Activated naive CD4-positive, alpha-beta T cell treated with Interleukin-2 at 50 U/mL for 16 hours (primary cell): ENCODE measurements around the gene RING1.
A peak's percentile ranks its signal among the peaks of the same experiment; 100 is the strongest.

Experiments
- DNase-seq: peaks from one replicate; pipeline ENCODE4 v3.0.0-alpha.2; 2020

RING1 gene

DNA sequence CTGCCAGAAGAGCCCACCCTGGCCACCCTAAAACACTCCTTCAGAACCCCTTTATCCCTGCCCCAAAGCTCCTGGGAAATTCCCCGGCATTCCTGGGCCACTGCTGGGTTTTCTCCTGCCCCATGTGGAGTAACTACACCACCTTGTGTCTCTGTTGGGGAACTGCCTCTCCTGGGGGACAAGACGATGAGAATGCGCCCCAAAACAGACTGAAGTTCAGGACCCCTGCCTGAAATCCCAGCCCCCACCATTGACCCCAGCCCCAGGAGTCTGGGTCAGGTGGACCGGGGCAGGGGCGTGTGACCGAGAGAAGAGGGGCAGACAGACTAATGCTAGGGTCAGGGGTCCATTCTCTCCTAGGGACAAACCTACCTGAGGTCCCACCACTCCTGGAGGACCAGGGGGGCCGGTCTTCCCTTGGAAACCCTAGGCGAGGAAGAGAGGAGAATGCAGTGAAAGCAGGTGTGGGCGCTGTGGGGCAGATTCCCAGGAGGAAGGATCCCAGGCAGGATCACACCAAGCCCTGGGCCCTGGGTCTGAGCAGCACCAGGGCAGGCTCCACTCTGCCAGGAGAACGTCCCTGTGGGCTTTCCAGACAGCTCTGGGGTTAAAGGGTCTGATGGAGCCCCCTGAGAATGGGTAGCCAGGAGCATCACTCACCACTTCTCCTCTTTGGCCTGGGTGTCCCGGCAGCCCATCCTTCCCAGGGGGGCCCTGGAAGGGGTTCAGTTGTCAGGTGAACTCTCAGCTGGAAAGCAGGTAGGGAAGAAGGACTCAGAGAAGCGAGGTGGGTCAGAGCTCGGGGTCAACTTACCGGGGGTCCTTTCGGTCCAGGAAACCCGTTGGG, 35.4 kb upstream of the RING1 start:
- DNase-seq = no peak

DNA sequence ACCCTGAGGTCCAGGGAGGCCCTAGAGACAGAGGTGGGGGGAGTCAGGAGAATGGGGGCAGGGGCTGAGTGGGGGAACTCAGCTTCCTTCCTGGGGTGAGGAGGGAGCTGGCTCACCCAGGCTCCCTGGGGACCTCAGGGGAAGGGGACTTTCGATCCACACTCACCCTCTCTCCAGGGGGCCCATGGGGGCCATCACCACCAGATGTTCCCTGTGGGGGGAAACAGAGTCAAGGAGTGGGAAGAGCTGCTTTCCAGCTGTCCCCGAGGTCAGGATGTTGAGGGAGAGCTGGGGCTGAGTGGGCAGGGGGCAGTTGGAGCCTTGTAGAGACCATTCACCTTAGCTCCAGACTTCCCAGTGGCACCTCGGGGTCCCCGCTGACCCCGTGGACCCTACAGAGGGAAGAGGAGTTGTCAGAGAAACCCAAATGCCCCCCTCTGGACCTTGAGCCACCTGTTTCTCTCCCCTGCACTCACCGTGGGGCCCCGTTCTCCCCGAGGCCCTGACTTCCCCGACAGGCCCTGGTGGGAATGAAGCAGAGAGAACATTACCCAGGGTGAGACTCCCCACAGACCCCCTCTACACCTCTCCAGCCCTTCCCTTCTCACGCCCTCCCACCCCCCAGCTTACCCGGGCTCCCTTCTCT, 34.6 kb upstream of the RING1 start:
- DNase-seq = no peak

DNA sequence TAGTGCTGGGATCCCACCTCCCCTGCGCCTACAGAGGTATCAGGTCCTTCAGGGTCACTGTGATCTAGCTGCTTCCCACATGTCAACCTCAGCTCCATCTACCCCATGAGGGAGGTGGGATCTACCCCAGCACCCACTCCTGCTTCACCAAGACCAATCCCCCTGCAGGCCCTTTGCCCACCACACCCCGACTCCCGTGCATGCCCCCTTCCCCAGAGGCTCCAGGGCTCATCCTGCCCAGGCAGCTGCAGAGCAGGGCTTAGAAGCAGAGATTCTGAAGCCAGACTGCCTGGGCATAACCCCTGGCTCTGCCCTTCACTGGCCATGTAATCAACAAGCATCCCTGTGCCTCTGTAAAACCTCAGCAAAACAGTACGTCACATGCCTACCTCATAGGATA, 33.5 kb upstream of the RING1 start:
- DNase-seq = no peak

DNA sequence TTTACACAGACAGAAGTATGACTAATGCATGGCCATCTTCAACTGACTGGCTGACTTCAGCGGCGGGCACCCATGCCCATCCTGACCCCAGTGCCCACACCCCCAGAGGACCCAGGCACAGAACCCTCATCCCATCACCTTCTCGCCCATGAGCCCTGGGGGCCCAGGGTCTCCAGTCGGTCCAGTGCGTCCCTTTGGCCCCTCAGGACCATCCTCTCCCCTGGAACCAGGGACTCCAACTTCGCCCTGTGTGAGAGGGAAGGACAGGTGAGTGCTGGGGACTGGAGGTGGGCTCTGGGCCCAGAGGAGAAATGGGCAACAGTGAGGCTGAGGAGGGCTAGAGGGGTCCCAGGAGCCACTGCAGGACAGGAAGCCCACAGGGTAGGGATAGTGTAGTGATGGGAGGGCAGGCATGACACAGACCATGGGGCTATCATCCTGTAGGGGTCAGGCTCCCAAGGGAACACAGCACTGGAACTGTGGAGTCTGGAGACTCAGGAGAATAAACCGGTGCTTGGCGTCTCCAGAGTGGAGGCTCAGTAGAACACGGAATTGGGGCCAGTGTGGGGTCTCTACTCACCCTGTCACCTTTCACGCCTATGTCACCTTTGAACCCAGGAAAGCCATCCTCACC, 32.7 kb upstream of the RING1 start:
- DNase-seq = no peak

DNA sequence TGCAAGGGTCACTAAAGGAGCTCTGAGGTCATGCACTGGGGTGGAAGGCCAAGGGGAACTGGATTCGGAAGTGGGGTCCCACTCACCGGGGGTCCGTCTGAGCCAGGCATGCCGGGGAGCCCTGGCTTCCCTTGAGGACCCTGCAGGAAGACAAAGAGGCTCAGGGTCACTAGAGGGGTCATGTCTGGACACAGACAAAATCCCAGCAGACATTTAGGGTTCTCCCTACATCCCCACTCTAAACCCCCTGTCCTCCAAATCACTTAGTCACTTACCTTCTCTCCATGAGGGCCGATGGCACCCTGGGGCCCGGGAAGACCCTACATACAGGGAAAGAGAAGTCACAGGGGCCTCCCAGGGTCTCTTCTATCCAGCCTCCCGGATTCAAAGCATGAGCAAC, 31.4 kb upstream of the RING1 start:
- DNase-seq = no peak

DNA sequence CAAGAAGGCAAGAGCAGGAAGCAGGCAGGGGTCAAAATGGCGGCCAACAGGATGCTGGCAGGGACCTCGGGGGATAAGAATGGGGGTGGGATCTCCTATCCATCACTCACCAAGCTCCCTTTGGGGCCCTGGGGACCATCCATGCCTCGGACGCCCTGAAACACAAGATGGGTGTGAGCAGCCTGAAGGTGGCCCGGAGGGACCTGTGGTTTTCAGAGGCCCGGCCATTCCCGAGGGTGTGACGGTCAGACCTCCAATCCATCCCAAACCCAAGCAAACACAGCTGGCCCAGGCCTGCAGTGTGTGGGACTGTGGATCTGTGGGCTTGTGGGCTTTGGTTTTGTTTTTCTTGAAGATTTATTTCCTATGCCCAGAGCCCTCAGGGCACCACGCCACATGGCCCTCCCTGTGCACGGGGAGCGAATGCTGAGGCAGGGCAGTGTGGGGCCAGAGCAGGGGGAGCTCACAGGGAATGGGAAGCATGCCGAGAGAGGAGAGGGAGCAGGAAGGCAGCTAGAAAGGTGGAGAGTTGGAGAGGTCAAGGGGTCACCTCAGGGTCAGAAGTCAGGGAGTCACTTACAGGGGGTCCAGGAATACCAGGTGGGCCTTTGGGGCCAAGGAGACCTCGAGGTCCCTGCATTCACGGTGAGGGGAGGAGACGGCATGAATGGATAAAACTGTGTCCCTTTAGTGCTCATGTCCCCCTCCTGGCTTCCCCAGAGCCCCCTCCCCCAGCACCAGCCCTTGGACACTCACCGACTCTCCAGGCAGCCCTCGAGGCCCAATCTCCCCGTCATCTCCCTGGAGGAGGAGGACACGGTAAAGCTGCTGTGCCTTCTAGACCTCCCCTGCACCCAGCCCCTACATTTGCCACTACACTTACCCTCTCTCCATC, 30.5 kb upstream of the RING1 start:
- DNase-seq = no peak

DNA sequence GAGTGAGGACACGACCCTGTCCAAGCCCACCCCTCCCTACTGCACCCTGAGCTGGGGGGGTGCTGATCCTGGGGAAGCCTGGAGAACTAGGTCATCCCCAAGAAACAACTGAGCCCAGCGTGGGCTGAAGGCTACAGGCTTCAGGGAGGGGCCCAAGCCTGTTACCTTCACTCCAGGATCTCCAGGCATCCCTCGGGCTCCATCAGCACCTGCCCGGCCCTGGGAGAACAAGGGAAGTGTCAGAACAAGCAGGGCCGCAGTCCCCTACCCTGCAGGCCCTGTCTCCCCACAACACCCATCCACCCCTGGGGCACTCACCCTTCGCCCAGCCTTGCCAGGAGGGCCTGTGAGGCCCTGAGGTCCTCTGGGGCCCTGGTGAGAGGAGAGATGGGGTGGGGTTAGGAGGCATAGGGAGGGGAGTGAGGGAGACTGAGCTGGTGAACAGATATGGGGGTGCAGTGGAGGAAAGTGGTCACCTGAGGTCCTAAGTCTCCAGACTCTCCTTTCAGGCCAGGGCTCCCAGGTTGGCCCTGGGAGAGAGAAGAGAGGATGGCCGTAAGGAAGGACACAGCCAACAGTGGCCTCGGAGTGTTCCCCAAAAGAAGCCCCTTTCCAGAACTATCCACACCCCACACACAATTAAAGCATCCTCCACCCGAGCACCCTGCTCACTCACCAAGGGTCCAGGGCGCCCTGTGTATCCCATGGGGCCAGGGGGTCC, 29.4 kb upstream of the RING1 start:
- DNase-seq = no peak

DNA sequence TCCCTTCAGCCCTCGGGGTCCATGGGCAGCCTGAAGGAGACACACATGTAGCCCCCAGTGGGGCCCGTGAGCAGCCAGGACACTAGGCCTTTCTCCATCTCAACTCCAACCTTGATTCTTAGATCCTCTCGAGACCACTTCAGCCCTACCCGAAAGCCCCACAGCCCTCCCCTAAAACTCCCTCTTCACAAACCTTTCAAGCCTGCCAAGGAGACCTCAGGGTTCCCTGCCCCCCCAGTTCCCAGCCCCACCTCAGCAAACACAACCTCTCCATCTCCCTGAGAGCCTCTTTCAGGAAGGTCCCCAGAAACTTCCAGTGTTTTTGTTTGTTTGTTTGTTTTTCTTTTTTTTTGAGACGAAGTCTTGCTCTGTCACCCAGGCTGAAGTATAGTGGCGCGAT, 27.2 kb upstream of the RING1 start:
- no peak for DNase-seq

DNA sequence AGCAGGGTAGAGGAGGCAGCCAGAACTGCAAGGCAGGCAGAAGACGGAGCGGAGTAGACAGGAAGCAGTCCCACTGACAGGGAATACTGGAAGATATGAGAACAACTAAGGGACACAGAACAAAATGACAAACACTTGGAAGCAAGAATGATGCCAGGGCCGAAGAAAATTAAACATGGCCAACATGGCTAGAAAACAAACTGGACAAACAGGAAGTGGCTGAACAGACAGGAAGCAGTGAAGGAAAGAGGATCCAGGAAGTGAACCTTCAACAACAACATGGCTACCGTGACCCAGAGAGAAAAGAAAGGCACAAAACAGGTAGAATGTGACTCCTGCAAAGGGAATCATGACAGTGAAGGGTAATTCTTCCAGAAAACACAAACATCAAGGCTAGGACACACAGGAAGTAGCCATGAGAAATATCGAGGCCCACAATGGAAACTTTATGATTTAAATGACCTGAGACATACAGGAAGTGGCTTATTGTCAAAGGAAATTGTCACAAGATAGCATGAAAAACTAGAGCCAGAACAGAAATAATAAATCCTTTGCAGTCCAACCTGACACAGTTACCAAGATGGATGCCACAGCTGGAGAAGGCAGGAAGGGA, 25.1 kb upstream of the RING1 start:
- no peak for DNase-seq

DNA sequence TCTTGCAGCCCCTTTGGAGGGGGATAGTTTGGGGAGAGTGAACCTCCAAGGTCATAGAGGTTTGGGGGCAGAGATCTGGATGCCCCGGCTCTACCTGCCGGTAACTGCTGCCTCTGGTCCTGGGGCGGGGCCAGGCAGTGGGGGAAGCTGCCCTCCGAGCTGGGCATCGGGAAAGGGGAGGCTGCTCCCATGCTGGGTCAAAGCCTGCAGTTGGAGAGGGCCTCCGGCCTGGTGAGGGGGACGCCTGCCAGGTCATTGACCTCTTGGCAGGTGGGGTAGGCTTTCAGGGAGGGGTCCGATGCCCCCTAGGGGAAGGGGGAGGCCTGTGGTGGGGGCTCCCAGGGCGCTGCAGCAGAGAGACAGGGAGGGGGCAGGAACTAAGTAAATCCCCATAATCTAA, 23.1 kb upstream of the RING1 start:
- DNase-seq = no peak

DNA sequence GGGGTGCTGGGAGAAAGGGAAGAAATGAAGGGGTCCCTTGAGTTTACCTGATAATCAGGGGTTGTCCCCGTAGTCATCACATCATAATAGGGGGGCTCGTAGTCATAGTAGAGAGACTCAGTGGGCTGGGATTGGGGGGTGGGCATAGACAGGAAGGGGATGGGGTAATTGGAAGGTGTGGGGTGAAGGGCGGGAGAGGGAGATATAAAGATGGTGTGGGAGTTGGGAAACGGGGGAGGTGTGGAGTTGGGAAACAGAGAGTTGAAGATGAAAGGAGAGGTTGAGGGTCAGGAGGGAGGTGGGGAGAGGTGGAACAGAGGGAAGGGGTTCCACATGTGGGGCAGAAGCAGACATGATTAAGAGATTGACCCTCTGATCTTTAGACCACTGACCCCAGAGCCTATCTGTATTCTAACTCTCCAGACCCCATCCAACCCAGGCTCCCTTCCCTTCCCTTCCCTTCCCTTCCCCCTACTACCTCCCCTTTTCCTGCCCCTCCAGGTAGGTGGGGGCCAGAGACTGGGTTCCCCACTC, 22.6 kb upstream of the RING1 start:
- no peak for DNase-seq

DNA sequence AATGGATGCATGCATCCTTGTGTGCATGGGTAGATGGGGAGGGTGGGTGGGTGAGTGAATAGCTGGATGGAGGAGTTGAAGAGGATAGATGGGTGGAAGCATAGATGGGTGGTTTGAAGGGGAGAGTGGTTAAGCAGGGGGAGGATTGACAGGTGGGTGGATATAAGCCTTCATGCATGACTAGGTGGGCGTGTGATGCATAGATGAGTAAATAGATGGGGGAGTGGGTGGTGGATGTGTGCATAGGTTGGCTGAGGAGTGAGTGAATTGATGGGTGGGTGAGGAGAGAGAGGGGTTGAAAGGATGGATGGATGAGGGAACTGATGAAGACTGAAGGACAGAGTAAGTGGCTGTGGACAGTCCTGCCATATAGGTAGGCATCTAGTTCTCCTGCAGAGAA, 20.5 kb upstream of the RING1 start:
- DNase-seq = no peak

DNA sequence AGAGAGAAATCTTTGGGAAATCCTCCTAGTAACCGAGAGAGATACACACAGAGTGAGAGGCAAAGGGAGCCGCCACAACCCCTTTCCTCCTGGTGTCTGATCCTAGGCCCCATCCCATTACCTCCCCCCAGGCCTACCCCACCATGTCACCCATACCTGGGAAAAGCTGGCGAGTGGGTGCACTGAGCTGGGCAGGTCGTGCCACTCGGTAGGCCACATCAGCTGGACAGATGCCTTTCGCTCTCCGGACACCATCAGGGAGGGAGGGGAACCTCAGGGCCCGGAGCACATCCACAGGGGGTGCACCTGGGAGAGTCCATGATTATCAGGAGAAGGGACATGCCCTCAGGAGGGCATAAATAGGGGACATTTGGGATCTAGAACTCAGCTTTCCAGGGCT, 19.1 kb upstream of the RING1 start:
- no peak for DNase-seq

DNA sequence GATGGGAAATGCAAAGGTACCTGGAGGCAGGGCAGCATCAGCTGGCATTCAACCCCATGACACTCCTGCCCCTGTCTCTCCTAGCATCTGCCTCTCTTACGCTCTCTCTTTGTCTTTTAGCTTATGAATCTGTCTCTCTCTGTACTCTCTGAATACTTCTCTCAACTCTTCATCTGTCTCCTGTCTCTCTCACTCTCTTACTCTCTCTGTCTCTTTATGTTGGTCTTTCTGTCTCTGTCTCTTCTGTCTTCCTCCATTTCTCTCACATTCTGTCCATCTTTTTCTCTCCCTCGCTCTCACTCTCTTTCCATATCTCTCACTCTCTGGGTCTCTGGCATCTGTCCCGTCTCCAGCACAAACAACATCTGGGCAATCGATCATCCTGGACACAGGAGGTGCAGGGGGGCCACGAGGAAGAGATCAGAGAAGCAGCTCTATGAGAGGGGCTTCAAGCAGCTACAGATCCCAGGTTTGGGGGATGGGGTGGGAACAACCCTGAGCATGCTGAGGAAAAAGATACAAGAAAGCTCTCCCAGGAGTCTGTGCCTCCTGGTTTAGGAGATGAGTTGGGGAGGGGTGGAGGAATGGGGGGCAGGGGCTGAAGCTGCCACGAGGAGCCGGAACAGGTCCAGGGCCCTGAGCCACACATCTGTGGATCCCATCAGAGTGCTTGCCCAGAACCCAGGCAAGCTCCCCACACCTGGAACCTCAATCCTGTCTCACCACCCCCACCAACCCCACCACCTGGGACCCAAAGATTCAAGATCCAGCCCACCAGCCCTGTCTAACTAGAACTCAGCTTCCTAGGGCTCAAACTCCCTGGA, 18.5 kb upstream of the RING1 start:
- no peak for DNase-seq

DNA sequence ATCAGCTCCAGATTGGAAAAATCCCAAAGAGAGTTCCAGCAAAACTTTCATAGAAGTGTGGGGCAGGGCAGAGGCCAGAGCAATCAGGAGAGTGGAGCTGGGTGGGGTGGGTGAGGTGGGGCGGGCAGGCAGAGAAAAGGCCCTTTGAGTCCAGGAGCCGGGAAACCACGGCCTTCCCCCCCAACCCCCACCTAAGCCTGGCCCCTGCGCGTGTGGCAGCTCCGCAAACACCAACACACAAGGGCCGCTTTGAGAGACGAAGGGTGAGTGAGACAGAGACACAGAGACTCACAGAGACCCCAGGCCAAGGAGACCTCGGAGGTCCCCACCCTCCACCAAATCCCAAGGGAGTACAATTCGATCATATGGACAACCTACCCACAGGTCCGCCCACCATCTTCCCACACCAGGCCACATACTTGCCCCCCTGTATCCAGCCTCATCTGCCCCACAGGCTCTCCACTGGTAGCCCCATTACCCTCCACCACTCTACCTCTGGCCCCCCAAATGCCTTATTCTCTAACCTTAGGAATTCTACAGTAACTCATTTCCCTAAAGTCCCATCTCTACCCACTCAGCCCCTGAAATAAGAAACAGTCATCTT, 17.7 kb upstream of the RING1 start:
- no peak for DNase-seq

DNA sequence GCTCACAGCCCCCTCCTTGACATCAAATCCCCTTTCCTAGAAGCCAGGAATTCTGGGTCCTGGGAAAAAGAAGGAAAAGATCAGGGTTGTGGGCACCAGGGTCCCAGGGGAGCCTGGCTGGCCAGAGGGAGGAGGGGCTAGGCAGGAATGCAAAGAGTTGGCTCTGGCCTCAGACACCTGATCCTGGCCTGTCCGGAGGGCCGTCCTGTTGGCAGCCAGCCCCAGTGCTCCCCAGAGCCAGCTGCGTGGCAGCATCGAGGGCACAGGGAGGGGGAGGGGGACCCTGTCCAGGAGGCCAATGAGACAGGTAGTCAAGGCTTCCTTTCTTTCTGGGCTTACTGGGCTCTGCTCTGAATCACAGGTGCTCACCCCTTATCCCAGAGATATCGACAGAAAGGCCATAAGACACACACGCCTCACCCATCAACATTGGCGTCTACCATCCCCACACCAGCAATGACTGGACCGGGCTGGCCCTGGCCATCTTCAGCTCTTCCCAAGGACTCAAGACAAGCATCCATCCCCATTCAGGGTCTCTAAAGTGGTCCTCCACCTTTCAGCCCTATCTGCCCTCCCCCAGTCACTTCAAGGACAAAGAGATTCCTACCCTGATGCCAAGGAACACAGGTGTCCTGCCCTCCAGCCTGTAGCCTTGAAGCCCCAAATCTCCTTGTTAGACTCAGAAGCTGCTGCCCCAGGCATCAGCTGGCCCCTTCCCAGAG, 16.8 kb upstream of the RING1 start:
- DNase-seq = no peak

DNA sequence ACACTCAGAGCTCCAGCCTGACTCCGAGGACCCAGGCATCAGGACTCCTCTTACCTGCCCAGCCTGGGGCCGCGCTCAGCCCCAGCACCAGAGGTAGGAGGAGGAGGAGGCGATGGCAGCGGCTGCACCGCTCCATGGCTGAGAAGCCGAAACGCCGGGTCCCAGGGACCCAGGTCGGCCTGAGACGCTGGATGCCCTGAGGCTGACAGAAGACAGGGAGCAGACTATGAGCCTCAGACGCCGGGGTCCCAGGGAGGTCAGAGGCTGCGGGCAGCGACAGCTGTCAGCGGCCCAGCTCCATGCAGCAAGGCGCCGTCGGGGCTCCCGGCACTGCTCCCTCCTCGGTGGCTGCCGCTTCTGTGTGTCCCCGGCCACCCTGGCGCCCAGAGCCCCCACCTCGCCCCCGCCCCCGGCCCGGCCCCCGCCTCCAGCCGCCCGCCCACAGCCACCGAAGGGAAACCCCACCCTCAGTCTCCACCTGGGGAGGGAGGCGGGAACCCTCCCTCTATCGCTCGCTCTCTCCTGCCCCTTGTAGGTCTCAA, 16.1 kb upstream of the RING1 start, which contains the start of gene COL11A2:
Gene COL11A2, minus strand, starts transcription at position 363 of the 542 bp plus-strand sequence. Its CDS starts 227 bp downstream, at position 136.
- no peak for DNase-seq

DNA sequence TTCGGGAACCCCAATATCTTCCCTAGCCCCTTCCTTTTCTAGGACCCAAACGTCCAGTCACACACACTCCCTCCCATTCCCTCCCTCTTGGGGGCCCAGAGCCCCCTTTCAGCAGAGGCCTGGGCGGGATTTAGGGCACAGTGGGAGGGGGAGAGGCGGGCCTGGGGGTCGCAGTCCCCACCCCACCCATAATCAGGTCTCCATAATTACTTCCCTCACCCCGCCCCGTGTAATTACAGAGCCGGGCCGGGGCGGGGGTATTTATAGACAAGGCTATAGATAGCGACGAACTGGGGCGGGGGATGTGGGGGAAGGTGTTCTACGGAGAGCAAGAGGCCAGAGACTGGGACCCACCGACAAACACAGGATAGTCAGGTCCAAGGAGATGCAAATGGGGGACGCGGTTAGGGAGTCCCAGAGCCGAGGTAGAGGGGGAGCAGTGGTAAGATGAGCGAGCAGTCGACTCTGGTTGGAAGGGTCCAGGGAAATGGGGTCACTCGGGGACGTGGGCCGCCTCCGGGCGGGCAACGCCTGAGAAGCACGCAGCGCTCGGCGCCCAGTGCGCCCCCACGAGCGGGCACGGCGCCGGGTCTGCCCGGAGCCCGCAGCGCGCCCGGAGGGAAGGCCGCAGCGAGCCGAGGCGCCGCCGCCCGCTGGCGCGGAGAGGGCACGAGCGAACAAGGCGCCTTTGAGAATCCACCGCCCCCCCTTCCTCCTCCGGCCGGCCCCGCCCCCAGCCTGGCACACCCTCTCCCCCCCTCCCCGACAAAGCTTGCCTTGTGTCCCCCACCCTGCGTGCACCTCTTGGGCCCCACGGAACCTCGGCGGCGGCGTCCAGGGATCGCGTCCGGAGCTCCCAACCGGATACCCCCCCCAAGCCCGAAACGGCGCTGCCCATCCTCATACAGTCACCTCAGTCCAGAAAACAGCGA, 15.4 kb upstream of the RING1 start:
- DNase-seq = peak; percentile 27
